HepG2 (cell line): Measurements from ENCODE around the gene MOGAT3. TPM values are rescaled to one million over a fixed set of nuclear protein-coding genes. Genes with fewer than 3 reads are reported as not detected.

Experiments used
- BORCS8-MEF2B ChIP-seq: sonication (generic); formaldehyde crosslinking; IDR thresholded peaks from 2 replicates; pipeline ENCODE4 v1.8.0; 2022; ENCODE audit warnings: mild to moderate bottlenecking, missing genetic modification reagents
- HMG20A ChIP-seq: IDR thresholded peaks from 2 replicates; pipeline ENCODE4 v1.6.1; 2016; ENCODE audit warnings: borderline replicate concordance
- KDM2A ChIP-seq: sonication (generic); formaldehyde crosslinking; IDR thresholded peaks from 2 replicates; pipeline ENCODE4 v1.4.0; 2020; ENCODE audit warnings: low read depth, missing genetic modification reagents, borderline replicate concordance
- MTA1 ChIP-seq: sonication (generic); formaldehyde crosslinking; IDR thresholded peaks from 2 replicates; pipeline ENCODE4 v1.4.0; 2020; ENCODE audit warnings: missing genetic modification reagents, mild to moderate bottlenecking, borderline replicate concordance
- PAWR ChIP-seq: sonication (generic); formaldehyde crosslinking; IDR thresholded peaks from 2 replicates; pipeline ENCODE4 v1.4.0; 2020; ENCODE audit warnings: missing genetic modification reagents, mild to moderate bottlenecking, borderline replicate concordance
- SOX5 ChIP-seq: IDR thresholded peaks from 2 replicates; pipeline ENCODE4 v1.6.1; 2016; ENCODE audit warnings: borderline replicate concordance
- ZFP82 ChIP-seq: sonication (generic); formaldehyde crosslinking; IDR thresholded peaks from 2 replicates; pipeline ENCODE4 v1.5.1; 2020; ENCODE audit warnings: mild to moderate bottlenecking, missing genetic modification reagents, borderline replicate concordance
- ZIK1 ChIP-seq: sonication (generic); formaldehyde crosslinking; IDR thresholded peaks from 2 replicates; pipeline ENCODE4 v1.5.0; 2020; ENCODE audit warnings: mild to moderate bottlenecking, low read depth, missing genetic modification reagents, borderline replicate concordance
- ZNF224 ChIP-seq: sonication (generic); formaldehyde crosslinking; IDR thresholded peaks from 2 replicates; pipeline ENCODE4 v1.5.0; 2020; ENCODE audit warnings: mild to moderate bottlenecking, missing genetic modification reagents
- ZNF235 ChIP-seq: sonication (generic); formaldehyde crosslinking; IDR thresholded peaks from 2 replicates; pipeline ENCODE4 v1.8.1; 2023; ENCODE audit warnings: mild to moderate bottlenecking, missing genetic modification reagents, borderline replicate concordance
- ZNF263 ChIP-seq: sonication (generic); formaldehyde crosslinking; IDR thresholded peaks from 2 replicates; pipeline ENCODE4 v1.4.0; 2020; ENCODE audit warnings: missing genetic modification reagents
- polyA plus RNA-seq, 8 experiments: library from polyadenylated mRNA; depleted of rRNA in 3 of 8; stranded (reverse) in 7 of 8; unstranded in 1 of 8; fragments of >200 nt; fragmentation: Illumina TruSeq in 4 of 8; extraction: Trizol in 4 of 8; gene quantifications; 2 replicates each; pipeline versions ENCODE4 v1.2.1 to v1.2.3, GENCODE V29; 2011 to 2016; ENCODE audit warnings: low read depth in 4 of 8, missing spikeins in 1 of 8, mixed read lengths in 1 of 8; ENCODE audit not compliant: insufficient read depth in 1 of 8
- total RNA-seq, 5 experiments: library from RNA; depleted of rRNA; stranded (reverse); fragments of >200 nt; fragmentation: Illumina TruSeq; extraction: Trizol; gene quantifications; 2 replicates each; pipeline ENCODE4 v1.2.3, GENCODE V29; 2016; ENCODE audit warnings: low read depth in 1 of 5
- TF ChIP-seq, protein P1 (sequence below): sonication (generic); formaldehyde crosslinking; IDR thresholded peaks from 2 replicates; pipeline ENCODE4 v1.8.0; 2022; ENCODE audit warnings: low read depth, missing genetic modification reagents
- TF ChIP-seq, protein P2 (sequence below): sonication (generic); formaldehyde crosslinking; IDR thresholded peaks from 2 replicates; pipeline ENCODE4 v1.8.1; 2022; ENCODE audit warnings: mild to moderate bottlenecking, missing genetic modification reagents
- TF ChIP-seq, protein P3 (sequence below): sonication (generic); formaldehyde crosslinking; IDR thresholded peaks from 2 replicates; pipeline ENCODE4 v1.4.0; 2020; ENCODE audit warnings: mild to moderate bottlenecking, missing genetic modification reagents
- TF ChIP-seq, protein P4 (sequence below): sonication (generic); formaldehyde crosslinking; IDR thresholded peaks from 2 replicates; pipeline ENCODE4 v1.4.0; 2020; ENCODE audit warnings: mild to moderate bottlenecking, missing genetic modification reagents
- TF ChIP-seq, protein P5 (sequence below): sonication (generic); formaldehyde crosslinking; conservative IDR thresholded peaks from 2 replicates; pipeline ENCODE4 v1.4.0; 2020; ENCODE audit warnings: mild to moderate bottlenecking, missing genetic modification reagents, moderate library complexity

Gene MOGAT3
- total and polyA plus RNA-seq, 2 of the 13 experiments (the other 11 are each of a cell fraction or from before 2014, with no cell fraction given): 22.5 to 30.5 TPM

DNA sequence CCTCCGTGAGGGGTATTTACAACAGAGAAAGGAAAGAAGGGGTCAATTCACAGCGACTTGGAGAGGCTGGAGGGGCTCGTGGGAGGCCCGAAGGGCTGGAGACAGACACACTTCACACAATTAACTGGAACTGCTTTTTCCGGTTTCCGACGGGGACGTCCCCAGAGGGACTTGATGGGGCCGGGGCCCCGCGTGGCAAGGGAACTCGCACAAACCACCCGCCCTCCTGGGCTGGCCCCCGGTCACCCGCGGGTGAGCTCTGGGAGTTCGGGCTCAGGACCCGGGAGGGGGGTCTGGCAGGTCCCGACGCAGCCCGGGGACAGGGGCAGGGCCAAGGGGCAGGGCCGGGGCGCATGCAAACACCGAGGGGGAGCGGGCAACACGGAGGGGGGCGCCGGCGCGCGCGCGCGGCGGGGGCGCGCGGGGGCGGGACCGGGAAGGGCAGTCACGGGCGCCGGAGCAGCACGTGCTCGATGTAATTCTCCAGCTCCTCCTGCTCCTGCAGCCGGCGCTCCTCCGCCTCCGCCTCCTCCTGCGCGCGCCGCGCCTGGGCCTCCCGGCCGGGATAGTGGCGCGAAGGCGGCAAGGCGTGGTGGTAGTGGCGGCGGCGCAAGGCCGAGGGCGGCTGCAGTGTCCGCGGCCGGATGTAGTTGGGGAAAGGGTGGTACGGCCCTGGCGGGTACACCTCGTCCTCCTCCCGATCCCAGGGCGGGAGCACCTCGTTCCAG lies 38.1 kb downstream of the MOGAT3 start (continued):
- TF ChIP-seq, protein P1, sequence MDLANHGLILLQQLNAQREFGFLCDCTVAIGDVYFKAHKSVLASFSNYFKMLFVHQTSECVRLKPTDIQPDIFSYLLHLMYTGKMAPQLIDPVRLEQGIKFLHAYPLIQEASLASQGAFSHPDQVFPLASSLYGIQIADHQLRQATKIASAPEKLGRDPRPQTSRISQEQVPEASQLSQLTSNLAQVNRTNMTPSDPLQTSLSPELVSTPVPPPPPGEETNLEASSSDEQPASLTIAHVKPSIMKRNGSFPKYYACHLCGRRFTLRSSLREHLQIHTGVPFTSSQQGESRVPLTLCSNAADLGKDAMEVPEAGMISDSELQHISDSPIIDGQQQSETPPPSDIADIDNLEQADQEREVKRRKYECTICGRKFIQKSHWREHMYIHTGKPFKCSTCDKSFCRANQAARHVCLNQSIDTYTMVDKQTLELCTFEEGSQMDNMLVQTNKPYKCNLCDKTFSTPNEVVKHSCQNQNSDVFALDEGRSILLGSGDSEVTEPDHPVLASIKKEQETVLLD: no peak
- TF ChIP-seq KDM2A (CRISPR knock-in tag): peak; percentile 55; the same call in 1 of the 2 replicates
- TF ChIP-seq, protein P2, sequence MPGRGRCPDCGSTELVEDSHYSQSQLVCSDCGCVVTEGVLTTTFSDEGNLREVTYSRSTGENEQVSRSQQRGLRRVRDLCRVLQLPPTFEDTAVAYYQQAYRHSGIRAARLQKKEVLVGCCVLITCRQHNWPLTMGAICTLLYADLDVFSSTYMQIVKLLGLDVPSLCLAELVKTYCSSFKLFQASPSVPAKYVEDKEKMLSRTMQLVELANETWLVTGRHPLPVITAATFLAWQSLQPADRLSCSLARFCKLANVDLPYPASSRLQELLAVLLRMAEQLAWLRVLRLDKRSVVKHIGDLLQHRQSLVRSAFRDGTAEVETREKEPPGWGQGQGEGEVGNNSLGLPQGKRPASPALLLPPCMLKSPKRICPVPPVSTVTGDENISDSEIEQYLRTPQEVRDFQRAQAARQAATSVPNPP: no peak
- TF ChIP-seq, protein P3, sequence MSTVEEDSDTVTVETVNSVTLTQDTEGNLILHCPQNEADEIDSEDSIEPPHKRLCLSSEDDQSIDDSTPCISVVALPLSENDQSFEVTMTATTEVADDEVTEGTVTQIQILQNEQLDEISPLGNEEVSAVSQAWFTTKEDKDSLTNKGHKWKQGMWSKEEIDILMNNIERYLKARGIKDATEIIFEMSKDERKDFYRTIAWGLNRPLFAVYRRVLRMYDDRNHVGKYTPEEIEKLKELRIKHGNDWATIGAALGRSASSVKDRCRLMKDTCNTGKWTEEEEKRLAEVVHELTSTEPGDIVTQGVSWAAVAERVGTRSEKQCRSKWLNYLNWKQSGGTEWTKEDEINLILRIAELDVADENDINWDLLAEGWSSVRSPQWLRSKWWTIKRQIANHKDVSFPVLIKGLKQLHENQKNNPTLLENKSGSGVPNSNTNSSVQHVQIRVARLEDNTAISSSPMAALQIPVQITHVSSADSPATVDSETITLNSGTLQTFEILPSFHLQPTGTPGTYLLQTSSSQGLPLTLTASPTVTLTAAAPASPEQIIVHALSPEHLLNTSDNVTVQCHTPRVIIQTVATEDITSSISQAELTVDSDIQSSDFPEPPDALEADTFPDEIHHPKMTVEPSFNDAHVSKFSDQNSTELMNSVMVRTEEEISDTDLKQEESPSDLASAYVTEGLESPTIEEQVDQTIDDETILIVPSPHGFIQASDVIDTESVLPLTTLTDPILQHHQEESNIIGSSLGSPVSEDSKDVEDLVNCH (CRISPR knock-in tag): no peak
- TF ChIP-seq, protein P4, sequence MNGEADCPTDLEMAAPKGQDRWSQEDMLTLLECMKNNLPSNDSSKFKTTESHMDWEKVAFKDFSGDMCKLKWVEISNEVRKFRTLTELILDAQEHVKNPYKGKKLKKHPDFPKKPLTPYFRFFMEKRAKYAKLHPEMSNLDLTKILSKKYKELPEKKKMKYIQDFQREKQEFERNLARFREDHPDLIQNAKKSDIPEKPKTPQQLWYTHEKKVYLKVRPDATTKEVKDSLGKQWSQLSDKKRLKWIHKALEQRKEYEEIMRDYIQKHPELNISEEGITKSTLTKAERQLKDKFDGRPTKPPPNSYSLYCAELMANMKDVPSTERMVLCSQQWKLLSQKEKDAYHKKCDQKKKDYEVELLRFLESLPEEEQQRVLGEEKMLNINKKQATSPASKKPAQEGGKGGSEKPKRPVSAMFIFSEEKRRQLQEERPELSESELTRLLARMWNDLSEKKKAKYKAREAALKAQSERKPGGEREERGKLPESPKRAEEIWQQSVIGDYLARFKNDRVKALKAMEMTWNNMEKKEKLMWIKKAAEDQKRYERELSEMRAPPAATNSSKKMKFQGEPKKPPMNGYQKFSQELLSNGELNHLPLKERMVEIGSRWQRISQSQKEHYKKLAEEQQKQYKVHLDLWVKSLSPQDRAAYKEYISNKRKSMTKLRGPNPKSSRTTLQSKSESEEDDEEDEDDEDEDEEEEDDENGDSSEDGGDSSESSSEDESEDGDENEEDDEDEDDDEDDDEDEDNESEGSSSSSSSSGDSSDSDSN (CRISPR knock-in tag): peak; percentile 27; the same call in 1 of the 2 replicates
- TF ChIP-seq ZNF263 (CRISPR knock-in tag): peak; percentile 84
- no peak for TF ChIP-seq ZFP82 (CRISPR knock-in tag)
- TF ChIP-seq PAWR (CRISPR knock-in tag): no peak
- 0 out of 2 replicates have a peak, but pooled peaks have one; percentile 4 for TF ChIP-seq MTA1 (CRISPR knock-in tag)
- no peak for TF ChIP-seq ZIK1
- TF ChIP-seq, protein P5, sequence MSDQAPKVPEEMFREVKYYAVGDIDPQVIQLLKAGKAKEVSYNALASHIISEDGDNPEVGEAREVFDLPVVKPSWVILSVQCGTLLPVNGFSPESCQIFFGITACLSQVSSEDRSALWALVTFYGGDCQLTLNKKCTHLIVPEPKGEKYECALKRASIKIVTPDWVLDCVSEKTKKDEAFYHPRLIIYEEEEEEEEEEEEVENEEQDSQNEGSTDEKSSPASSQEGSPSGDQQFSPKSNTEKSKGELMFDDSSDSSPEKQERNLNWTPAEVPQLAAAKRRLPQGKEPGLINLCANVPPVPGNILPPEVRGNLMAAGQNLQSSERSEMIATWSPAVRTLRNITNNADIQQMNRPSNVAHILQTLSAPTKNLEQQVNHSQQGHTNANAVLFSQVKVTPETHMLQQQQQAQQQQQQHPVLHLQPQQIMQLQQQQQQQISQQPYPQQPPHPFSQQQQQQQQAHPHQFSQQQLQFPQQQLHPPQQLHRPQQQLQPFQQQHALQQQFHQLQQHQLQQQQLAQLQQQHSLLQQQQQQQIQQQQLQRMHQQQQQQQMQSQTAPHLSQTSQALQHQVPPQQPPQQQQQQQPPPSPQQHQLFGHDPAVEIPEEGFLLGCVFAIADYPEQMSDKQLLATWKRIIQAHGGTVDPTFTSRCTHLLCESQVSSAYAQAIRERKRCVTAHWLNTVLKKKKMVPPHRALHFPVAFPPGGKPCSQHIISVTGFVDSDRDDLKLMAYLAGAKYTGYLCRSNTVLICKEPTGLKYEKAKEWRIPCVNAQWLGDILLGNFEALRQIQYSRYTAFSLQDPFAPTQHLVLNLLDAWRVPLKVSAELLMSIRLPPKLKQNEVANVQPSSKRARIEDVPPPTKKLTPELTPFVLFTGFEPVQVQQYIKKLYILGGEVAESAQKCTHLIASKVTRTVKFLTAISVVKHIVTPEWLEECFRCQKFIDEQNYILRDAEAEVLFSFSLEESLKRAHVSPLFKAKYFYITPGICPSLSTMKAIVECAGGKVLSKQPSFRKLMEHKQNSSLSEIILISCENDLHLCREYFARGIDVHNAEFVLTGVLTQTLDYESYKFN (CRISPR knock-in tag): no peak
- no peak for TF ChIP-seq ZNF235 (CRISPR knock-in tag)
- no peak for TF ChIP-seq BORCS8-MEF2B
- no peak for TF ChIP-seq ZNF224
- TF ChIP-seq HMG20A: no peak
- no peak for TF ChIP-seq SOX5 (CRISPR knock-in tag)
